Femur (tissue), 1 donor: ENCODE results near the gene THYN1.
"Not testable (repeated sequence)": the region's sequence is repeated elsewhere in the genome, so short reads cannot be mapped to it uniquely, and the experiment has no call there.

Experiments
- DNase-seq: peaks from one replicate; pipeline ENCODE4 v3.0.0-alpha.2; 2017

The THYN1 gene

DNA sequence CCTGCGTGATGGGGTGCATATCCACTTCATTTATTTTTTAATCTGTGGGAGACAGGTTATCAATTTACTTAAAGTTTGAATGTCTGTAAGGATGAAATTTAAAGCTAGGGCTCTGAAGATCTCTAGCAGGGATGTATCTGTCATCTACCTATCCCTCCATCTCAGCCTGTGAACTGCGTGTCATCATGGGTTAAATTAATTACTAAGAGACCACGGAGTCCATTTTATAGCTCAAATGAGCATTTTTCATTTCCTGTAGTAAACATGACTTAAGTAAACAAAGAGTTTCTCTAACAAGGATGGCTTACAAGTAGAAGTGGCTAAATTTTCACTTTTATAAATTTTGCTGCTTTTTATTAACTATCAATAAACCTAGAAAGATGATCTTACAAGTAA, 20.2 kb upstream of the THYN1 start:
- DNase-seq, result no peak

DNA sequence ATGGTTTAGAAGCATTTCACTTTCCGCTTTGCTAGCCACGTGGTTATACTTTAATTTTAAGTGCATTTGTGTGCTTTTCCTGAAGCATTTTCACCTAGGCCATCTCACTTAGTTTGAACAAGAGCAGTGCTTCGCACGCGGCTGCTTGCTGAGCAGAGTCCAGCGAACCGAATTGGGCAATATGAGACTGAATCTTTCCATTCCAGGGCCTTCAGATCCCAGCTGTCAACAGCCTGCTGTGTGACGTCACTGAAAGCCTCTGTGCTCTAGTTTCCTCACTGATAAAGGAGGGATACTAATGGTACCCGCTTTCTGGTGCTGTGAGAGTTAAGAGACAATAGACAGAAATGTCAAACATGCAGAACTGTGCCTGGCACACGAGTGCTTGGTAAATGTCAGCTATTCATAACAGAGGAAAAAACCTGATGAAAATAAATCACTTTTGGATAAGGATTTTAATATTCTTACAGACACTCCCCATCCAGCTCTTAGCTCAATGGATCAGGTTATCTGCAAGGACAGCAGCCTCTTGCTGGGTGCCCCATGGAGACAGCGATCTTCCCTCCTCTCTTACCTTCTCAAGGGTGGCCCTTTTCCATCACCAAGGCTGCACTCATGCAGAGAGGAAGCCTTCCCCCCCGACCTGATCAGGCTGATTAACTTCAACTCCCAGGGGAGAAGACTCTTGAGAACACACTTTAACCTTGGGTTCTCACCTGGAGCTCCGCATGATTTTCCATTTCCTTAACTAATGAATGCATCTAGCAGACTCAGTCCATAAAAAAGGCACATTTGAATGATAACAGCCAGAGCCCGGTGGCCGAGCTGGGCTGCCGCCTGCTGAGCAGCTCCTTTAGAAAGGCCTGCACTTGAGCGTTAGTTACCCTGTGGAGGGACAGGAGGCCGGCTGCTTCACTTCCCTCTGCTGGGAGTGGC, 19.5 kb upstream of the THYN1 start:
- DNase-seq, result no peak

DNA sequence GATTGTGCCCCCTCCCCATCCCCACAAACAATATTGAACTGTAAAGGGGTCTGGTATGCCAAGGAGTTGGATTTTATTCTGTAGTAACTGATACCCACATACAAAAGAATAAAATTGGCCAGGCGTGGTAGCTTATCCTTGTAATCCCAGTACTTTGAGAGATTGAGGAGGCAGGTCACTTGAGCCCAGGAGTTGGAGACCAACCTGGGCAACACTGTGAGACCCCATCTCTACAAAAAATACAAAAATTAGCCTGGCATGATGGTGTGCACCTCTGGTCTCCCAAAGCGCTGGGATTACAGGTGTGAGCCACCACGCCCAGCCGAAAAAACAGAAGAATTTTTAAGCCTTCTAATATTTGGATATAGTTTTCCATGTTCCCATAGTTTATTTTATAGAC, 18.8 kb upstream of the THYN1 start:
- no peak for DNase-seq

DNA sequence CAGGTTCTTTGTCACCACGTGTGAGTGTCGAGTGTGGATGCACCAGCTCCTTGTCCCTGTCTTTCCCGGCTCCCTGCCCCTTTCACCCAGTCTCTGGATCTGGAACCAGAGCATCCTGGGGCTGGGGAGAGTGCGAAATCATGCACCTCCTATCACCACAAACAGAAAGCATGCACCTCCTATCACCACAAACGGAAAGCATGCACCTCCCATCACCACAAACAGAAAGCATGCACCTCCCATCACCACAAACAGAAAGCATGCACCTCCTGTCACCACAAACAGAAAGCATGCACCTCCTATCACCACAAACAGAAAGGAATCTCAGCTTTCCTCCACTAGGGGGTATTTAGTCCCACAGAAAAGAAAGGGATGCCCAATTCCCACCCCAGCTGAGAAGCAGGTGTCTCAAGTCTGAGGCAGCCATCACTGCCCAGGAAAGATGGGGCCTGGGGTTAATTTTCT, 17.1 kb upstream of the THYN1 start:
- DNase-seq, result no peak

DNA sequence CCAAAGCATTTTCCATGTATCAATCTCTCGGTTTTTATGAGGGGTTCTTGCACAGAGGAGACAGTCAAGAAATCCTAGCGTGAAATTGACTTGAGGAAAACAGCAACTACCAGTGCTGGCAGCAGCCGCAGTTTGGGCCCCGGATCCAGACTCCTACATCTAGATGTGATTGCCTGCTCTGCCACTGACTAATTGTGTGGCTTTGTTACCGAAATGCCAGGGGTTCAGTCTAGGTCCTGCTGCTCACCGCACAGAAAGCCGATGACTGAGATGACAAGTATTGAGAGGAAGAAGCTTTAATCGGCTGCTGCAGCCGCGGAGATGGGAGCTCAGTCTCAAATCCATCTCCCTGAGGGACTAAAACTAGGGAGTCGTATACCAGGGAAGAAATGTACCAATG, 14.8 kb upstream of the THYN1 start:
- DNase-seq, result no peak

DNA sequence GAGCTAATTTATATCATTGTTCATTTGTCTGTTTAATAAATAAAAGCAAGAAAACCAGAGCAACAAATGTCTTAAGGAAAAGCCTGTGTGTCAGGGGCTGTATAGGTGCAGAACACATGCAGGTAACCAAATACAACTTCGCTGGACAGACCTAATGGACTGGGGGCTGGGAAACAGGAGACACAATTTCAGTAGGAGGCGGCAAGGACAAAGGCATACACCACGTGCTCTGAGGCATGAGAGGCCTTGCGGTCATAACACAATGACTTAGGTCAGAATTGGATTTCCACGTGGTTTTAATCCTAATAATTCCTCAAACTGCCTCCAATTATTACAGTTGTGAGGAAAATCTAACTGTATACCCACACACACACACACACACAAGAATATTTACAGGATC, 14.3 kb upstream of the THYN1 start:
- DNase-seq, result no peak

DNA sequence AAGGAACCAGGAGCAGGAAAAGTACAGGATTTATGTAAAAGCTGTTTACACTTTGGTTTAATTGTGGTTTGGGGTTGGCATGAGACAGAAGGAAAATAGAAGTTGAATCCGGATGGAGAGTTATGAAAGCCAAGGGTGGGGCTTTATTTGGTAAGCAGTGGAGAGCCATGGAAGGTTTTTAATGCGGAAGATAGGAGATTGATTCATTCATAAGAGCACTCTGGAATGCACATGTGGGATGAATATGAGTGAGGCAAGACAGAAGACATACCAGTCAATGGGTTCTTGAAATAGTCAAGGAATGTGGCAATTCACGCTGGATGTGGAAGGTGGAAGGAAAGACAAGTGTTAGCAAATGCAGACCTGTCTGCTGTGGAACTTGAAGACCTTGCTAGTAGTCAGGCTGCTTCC, 13.7 kb upstream of the THYN1 start:
- no peak for DNase-seq

DNA sequence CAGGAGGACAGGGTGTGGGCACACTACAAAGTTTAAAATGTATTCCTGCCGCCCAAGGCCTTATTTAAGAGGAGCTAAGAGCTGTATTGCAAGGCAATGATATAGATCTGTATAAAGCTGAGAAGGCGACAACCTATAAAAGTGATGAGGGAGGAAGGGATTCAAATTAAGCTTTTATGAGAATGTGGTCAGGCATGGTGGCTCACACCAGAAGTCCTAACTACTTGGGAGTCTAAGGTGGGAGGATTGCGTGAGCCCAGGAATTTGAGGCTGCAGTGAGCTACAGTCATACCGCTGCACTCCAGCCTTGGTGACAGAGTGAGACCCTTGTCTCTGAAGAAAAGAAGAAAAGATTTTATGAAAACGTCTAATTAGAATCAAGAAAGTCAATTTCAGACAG, 13.3 kb upstream of the THYN1 start:
- no peak for DNase-seq

DNA sequence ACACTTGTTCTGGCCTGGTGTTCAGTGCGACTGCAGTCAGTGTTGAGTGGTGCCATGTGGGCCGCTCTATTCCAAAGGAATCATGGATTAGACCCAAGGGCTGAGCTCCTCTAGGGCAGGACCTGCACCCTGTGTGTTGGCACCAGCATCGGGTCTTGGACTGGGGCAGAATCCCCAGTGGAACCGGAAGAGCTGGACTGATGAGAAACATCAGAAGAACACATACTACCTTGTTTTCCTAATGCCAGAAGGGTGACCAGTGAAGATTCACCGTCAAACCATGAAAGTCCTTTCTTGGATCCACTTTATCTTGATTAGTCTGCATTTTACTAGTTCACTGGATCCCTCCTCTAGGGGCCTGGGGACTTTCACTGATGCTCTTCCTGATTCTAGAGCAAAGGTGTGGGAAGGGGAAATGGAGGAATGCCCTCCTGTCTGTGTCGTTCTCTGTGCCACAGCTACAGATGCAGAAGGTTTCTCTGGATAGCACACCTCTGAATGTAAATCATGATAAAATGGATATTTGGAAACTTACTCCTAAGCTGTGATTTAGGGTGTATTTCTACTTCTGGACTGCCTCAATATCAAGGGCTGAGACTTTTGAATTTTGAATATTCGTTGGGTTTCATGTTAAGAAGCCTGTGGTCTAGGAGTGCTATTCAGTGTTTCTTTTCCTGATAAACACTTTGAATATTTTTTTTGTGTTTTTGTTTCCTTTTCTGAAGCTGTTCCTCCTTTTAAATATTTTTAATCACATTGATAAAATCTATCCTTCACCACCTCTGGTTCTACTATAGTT, 12.0 kb upstream of the THYN1 start:
- no peak for DNase-seq

DNA sequence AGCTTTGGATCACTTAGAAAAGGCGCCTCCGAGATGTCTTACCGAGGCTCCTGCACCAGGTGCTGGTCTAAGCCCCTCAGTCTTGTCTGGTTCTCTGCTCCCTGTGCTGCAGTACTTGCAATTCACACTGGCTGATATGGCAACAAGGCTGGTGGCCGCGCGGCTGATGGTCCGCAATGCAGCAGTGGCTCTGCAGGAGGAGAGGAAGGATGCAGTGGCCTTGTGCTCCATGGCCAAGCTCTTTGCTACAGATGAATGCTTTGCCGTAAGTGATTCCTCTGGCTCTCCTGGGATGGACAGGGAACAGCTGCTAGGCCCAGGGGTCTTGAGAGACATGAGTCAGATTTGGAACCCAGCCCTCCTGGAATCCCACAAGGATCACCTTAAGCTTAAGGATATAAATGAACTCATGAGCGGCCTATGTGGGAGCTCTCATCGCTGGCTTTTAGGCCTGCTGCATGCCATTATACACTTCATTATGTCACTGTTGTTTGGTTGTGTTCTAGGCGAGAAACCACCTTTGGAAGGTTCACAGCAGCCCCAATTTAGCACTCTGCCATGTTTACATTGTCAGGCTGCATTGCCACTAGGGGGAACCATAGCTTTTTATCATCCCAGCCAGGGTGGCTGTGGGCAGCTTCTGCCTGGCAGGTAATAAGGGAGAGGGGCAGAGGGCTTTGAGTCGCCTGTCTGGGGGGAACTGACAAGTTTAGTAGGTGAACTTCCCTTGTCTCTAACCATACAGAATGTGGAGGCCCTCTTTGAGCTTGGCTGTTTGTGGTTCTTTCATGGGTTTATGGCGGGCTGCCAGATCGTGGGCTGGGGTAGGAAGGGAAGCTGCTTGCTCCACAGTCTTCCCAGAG, 8.7 kb upstream of the THYN1 start:
- DNase-seq, result peak; percentile 34

DNA sequence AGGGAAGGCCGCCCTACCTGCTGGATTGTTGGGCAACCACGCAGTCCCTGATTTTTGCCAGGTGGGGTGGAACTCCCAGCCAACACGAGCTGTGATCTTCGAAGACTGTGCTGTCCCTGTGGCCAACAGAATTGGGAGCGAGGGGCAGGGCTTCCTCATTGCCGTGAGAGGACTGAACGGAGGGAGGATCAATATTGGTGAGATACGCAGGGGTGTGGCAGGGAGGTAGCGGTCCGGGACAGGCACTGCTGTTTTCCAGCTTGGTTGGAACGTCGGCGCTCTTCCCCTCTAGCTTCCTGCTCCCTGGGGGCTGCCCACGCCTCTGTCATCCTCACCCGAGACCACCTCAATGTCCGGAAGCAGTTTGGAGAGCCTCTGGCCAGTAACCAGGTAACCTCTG, 7.8 kb upstream of the THYN1 start:
- no peak for DNase-seq

DNA sequence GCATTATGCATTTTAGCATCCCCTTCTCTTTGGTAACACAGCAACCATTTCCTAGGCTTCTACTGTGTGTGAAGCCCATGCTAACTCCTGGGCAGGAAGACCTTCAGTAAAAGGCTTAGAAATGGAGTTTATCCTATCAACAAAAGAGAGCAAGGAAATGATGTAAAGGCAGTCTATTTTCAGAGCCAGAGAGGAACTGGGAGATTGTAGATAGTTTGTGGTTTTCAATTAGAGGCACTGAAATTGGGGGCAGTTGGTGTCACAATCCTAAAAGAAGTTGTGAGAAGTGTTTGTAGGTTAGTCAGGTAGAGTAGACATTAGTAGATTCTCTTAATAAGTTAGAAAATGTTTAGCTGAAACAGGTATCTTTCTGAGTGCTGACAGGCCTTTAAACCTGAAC, 7.4 kb upstream of the THYN1 start:
- no peak for DNase-seq

DNA sequence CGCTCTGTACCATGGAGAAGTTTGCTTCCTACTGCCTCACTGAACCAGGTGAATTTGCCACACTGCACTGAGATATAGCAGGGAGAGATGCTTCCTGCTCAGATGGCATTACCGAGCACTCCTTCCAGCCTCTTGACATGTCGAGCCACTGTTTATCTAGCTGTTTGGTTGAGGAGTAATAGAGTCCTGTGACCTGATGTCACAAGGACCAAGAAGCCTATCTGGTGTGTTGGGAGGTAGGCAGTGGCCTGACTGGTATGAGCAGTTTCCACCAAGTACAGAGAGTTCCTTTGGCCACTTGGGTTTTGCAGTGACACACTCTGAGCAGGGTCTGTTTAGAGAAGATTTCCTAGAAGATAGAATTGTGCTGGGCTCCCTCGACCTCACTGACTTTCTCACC, 5.4 kb upstream of the THYN1 start:
- DNase-seq, result no peak

DNA sequence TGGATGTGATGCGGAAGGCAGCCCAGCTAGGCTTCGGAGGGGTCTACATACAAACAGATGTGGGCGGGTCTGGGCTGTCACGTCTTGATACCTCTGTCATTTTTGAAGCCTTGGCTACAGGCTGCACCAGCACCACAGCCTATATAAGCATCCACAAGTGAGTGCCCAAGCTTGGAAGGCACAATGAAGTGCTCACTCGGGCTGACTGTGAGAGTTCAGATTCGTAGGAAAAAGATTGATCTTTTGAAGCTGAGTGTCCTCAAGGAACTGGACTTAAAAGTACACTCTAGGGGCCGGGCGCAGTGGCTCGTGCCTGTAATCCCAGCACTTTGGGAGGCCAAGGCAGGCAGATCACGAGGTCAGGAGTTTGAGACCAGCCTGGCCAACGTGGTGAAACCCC, 3.9 kb upstream of the THYN1 start:
- no peak for DNase-seq

DNA sequence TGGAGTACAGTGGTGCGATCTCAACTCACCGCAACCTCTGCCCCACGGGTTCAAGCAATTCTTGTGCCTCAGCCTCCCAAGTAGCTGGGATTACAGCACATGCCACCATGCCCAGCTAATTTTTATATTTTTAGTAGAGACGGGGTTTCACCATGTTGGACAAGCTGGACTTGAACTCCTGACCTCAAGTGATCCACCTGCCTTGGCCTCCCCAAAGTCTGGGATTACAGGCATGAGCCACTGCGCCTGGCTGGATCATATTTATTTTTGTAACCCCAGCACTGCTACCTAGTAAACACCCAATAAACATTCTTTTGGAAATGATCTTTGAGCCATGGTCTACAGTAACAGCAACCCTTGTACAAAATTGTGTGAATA, 2.0 kb upstream of the THYN1 start:
- DNase-seq, result not testable (repeated sequence)

DNA sequence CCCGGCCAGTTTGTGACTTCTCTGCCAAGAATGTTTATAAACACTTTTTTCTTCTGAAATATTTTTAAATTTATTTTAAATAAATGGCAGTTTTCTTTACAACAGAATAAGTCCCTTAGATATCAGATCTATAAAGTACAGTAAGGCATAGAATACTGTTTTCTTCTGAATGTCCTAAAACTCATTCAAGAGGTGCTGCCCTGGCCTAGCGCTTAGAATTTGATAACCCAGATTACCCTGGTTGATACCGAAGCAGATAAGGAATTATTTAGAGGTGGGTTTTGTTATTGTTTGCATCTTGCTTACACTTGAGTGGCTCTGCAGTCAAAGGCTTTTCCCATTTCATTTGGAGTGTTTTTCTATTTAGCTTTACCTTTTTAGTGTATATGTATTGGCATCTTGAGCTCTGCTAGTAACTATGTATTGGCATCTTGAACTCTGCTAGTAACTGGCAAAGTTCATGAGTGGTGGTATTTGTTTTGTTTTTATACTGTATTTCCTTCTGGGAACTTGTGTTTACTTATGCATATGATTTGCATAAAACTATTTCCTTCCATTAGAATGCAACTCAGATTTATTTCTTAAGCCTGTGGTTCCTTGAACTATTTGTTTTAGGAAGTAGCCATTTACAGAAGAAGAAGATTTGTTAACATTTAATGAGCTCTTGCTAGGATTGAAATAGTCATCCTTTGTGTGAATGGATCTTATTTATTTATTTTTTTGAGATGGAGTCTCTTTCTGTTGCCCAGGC, 1.5 kb upstream of the THYN1 start:
- no peak for DNase-seq

DNA sequence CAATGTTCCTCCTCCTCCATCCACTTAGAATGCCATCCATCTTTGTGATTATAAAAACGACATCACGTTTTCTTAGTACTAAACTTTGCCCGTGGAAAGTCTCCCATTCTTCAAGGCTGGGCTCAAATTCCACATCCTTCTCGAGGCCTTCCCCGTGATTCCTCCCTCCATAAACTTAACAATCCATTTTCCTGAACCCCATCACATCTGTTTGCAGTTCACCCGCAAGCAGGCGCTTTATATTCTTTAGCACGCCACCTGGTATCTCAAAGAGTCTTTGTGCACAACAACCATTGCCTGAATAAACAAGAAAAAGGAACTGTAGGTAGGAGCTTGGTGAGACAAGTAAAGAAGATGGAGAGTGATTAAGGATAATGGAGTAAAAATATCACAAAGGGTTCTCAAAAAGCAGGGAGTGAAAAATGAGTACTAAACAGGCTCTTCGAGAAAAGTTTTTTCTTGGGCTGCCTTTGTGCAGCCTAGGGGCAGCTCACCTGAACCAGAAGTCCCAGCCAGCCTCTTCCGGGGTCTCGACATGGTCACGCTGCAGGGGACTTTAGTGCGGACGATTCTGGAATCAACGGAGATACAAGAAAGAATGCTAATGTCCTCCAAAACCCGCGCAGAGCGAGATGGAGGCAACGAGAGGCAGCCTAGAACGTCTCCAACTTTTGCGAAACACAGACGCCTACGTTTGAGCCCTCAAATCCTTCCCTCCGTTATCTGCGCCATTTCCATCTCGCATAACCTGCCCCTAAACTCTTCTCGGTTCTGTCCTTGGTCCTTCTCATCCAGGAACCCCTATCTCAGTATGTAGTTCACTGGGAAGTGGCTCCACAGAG, 585 bp downstream of the THYN1 start:
- peak; percentile 41 for DNase-seq

DNA sequence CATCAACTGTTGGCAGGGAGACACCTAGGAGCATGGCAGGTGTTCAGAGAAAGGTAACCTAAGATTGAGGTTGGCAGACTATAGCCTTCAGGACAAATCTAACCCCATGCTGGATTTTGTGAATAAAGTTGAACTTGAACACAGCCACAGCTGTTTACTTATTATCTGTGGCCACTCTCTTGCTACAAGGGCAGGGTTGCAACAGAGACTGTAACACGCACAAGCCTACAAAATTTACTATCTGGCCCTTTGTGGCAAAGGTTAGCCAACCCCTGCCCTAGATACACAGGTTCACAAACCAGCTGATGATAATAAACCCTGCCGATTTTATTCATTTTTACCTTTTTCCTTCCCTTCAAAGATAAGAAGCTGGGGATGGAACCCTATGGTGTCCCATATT, 2.5 kb downstream of the THYN1 start:
- no peak for DNase-seq

DNA sequence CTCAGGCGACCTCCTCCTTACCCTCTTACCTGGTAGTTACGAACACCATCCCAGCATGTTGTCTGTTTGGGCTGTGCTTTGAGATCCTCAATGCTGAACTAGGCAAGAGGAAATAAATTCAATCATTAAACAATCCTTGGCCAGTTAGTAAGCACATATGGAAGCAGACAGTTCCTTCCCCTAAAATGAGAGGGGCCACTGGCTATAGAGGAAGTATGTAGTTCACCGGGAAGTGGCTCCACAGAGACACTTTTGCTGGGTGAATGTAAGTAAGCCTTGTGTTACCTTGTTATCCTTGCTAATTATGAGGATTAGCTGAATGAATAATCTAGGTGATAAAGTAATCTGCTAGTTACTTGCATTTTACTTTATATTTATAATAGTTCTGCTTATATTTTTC, 2.9 kb downstream of the THYN1 start:
- DNase-seq, result no peak

DNA sequence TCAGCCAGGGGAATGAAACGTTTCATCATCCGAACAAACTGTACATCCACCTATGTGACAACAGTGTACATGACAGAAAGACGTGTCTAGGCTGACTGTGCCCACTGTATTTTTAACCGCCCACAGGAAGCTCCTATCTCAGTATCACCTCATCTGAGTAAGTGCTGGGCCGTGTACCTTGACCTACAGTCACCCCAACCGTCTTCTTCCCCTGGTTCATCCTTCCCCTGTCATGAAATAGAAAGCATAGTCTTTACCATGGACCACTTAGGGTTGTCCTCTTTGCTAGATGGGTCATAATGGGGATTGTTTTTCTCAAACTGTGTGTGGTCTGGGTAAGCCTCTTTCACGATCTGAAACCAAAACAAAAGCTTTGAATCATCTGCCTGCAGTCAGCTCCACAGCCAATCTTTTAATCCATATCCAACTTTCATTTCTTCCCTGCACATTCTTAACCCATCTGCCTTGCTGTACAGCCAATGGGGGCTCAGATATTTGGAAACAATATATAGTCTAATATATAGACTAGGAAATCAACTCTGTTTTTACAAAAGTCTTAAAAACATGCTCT, 4.2 kb downstream of the THYN1 start:
- DNase-seq, result no peak

DNA sequence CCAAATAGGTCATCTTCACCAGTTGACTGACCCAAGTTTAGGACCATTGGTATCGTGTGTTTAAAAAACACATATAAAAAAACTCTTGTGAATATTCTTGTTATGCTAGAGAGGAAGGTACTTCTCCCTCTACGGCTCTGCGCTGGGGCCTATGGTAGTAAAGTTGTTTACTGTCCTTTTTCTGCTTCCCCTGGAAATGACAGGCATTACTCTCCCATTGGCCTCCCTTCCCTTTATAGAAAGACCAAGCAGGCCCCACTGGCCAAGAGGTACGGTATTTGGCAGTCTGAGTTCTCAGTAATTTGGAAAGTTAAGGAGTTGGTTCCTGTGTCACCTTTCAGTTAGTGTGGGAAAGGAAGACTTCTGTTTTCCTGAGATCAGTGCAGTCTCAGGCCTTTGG, 6.5 kb downstream of the THYN1 start:
- no peak for DNase-seq
